ENCODE results near the gene MYD88. TPM values are rescaled to one million over a fixed set of nuclear protein-coding genes. Genes with fewer than 3 reads are reported as not detected.

Gene MYD88
- total RNA-seq, 2 donors from 2014 or later, result 11.9 to 33.3 TPM

- no peak for DNase-seq
- intact Hi-C loops (cut with DNase I), result no loop called here
- 72 to 95% methylated on average over 3 of the region's 3 CpGs for WGBS, 2 donors
- no peak for TF ChIP-seq CTCF (IDR thresholded peaks at IDR 0.05)
- no peak for TF ChIP-seq POLR2A (IDR thresholded peaks at IDR 0.05)
- Histone ChIP-seq H3K27me3 (no peaks in the 10 kb centered on the region), H3K4me3 (no peak overlapping the region), H3K9me3 (no peaks in the 10 kb centered on the region), H3K27ac (peak overlapping the region in 1 of 4 donors; percentile 31), H3K36me3 (replicated peaks in 1 of 2; ENCODE audit: insufficient read depth in 1 of 2, low read depth in 2 of 2) (no peaks in the 10 kb centered on the region), H3K4me1 (no peaks in the 10 kb centered on the region)
- no peak for ATAC-seq
Measured at GRCh38 chr3:38147421-38147820, 9.0 kb downstream of the MYD88 start.

GRCh38 chr3:38148311-38148882 is 9.9 kb downstream of the MYD88 start:
- 50 to 79% methylated on average over 5 of the region's 5 CpGs for WGBS, 2 donors
- no peak for DNase-seq
- Histone ChIP-seq H3K9me3 (no peaks in the 10 kb centered on the region), H3K27me3 (no peaks in the 10 kb centered on the region), H3K36me3 (replicated peaks in 1 of 2; ENCODE audit: insufficient read depth in 1 of 2, low read depth in 2 of 2) (no peaks in the 10 kb centered on the region), H3K27ac (peak overlapping the region in 1 of 4 donors; percentile 31), H3K4me3 (no peak overlapping the region), H3K4me1 (no peaks in the 10 kb centered on the region)
- intact Hi-C loops (cut with DNase I), result no loop called here
- ATAC-seq, result no peak
- TF ChIP-seq POLR2A (IDR thresholded peaks at IDR 0.05) (no peak), CTCF (IDR thresholded peaks at IDR 0.05) (no peak)

- DNase-seq, result no peak
- no peak overlapping the region for H3K4me3 ChIP-seq
- no peaks in the 10 kb centered on the region for H3K9me3 ChIP-seq
- no peak for ATAC-seq
- no peaks in the 10 kb centered on the region for H3K27me3 ChIP-seq
- H3K36me3 ChIP-seq (replicated peaks in 1 of 2; ENCODE audit: insufficient read depth in 1 of 2, low read depth in 2 of 2), result no peaks in the 10 kb centered on the region
- intact Hi-C loops (cut with DNase I), result no loop called here
- TF ChIP-seq POLR2A (IDR thresholded peaks at IDR 0.05) (no peak), CTCF (IDR thresholded peaks at IDR 0.05) (no peak)
- H3K4me1 ChIP-seq, result no peaks in the 10 kb centered on the region
- no peak overlapping the region for H3K27ac ChIP-seq
- 31 to 65% methylated on average over 3 of the region's 3 CpGs for WGBS, 2 donors
Measured at GRCh38 chr3:38149708-38150107, 11.2 kb downstream of the MYD88 start.

GRCh38 chr3:38150780-38151528 is 12.5 kb downstream of the MYD88 start:
- ATAC-seq (no peak), DNase-seq (no peak)
- Histone ChIP-seq H3K27ac (no peak overlapping the region), H3K27me3 (no peaks in the 10 kb centered on the region), H3K4me3 (no peak overlapping the region), H3K9me3 (no peaks in the 10 kb centered on the region), H3K36me3 (replicated peaks in 1 of 2; ENCODE audit: insufficient read depth in 1 of 2, low read depth in 2 of 2) (no peaks in the 10 kb centered on the region), H3K4me1 (no peaks in the 10 kb centered on the region)
- no peak for TF ChIP-seq POLR2A (IDR thresholded peaks at IDR 0.05)
- TF ChIP-seq CTCF (IDR thresholded peaks at IDR 0.05), result no peak
- 76 to 81% methylated on average over 3 of the region's 3 CpGs for WGBS, 2 donors
- intact Hi-C loops (cut with DNase I), result no loop called here
